OCI-LY1 (cell line): ENCODE measurements around the gene HIPK1.
"Not testable (repeated sequence)": the region's sequence is repeated elsewhere in the genome, so short reads cannot be mapped to it uniquely, and the experiment has no call there.

Source experiments
- H2AFZ ChIP-seq: fragments of 200-600 bp; sonication (generic), shearing (Covaris generic); 2 replicates; pipeline ENCODE4 v1.6.0; 2014; ENCODE audit warnings: antibody characterized with exemption, mild to moderate bottlenecking, low read length
- H3F3A ChIP-seq: fragments of 200-600 bp; sonication (generic), shearing (Covaris generic); 2 replicates; pipeline ENCODE4 v1.6.0; 2014; ENCODE audit warnings: mild to moderate bottlenecking, antibody characterized with exemption, low read length, moderate library complexity; ENCODE audit not compliant: insufficient read depth
- H3K27ac ChIP-seq: fragments of 200-600 bp; sonication (generic); 2 replicates; pipeline ENCODE4 v1.5.1; 2014; ENCODE audit warnings: low read length, mixed run types, mild to moderate bottlenecking, low read depth; ENCODE audit not compliant: poor library complexity, severe bottlenecking
- H3K27me3 ChIP-seq: fragments of 200-600 bp; sonication (generic); 2 replicates; pipeline ENCODE4 v1.6.0; 2014; ENCODE audit warnings: antibody characterized with exemption, mild to moderate bottlenecking, low read length, moderate library complexity; ENCODE audit not compliant: insufficient read depth
- H3K36me3 ChIP-seq: fragments of 200-600 bp; sonication (generic); 2 replicates; pipeline ENCODE4 v1.6.1; 2014; ENCODE audit warnings: mild to moderate bottlenecking, antibody characterized with exemption, low read length, moderate library complexity, mixed read lengths; ENCODE audit not compliant: insufficient read depth
- H3K4me1 ChIP-seq: fragments of 200-600 bp; sonication (generic); 2 replicates; pipeline ENCODE4 v1.5.1; 2014; ENCODE audit warnings: mild to moderate bottlenecking, low read length, moderate library complexity; ENCODE audit not compliant: insufficient read depth, severe bottlenecking
- H3K4me2 ChIP-seq: fragments of 200-600 bp; sonication (generic), shearing (Covaris generic); 2 replicates; pipeline ENCODE4 v1.6.1; 2014; ENCODE audit warnings: low read length
- H3K4me3 ChIP-seq: fragments of 200-600 bp; sonication (generic); 2 replicates; pipeline ENCODE4 v1.5.1; 2014; ENCODE audit warnings: low read length, low read depth, mild to moderate bottlenecking, mixed read lengths; ENCODE audit not compliant: poor library complexity, severe bottlenecking
- H3K79me2 ChIP-seq: fragments of 200-600 bp; shearing (Covaris generic); 2 replicates; pipeline ENCODE4 v1.6.1; 2016; ENCODE audit warnings: mixed run types, low read length, mixed read lengths; ENCODE audit not compliant: insufficient read depth
- H3K9ac ChIP-seq: fragments of 200-600 bp; sonication (generic), shearing (Covaris generic); 2 replicates; pipeline ENCODE4 v1.6.1; 2014; ENCODE audit warnings: mild to moderate bottlenecking, low read length, mixed read lengths
- H3K9me2 ChIP-seq: fragments of 200-600 bp; sonication (generic), shearing (Covaris generic); 2 replicates; pipeline ENCODE4 v1.6.1; 2014; ENCODE audit warnings: low read depth, mild to moderate bottlenecking, low read length, mixed read lengths
- H3K9me3 ChIP-seq: fragments of 200-600 bp; shearing (Covaris generic); 2 replicates; pipeline ENCODE4 v1.6.1; 2014; ENCODE audit warnings: low read length, mixed read lengths
- H4K20me1 ChIP-seq: fragments of 200-600 bp; sonication (generic), shearing (Covaris generic); 2 replicates; pipeline ENCODE4 v1.6.0; 2016; ENCODE audit warnings: mild to moderate bottlenecking, low read length; ENCODE audit not compliant: insufficient read depth
- EZH2 ChIP-seq: fragments of 200-600 bp; sonication (generic), shearing (Covaris generic); IDR thresholded peaks from 2 replicates; pipeline ENCODE4 v1.8.0; 2017; ENCODE audit warnings: borderline replicate concordance, mixed run types, mild to moderate bottlenecking, antibody characterized with exemption, low read length, moderate library complexity, mixed read lengths
- TF ChIP-seq, protein P1 (sequence below): fragments of 200-600 bp; sonication (generic), shearing (Covaris generic); IDR thresholded peaks from 2 replicates; pipeline ENCODE4 v1.5.1; 2017; ENCODE audit warnings: mild to moderate bottlenecking, antibody characterized with exemption, low read length, moderate library complexity, mixed read lengths

Gene HIPK1

DNA sequence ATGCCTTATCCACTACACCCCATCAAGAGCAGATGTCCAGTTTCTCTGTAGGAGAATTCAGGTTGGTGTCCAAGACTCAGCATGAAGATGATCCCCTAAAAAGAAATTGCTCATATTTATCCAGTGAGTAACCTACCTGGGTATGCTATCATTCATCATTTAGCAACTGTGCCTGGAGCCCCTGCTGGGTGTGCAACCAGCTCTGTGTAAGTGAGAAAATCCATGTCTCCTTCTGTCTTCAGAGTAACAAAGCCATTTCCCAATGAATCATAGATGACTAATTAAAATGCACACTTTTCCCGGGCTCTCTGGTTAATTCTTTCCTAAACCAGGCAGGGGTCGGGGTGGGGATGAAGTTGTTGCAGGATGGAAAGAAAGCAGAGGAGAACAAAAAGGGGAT, 86.0 kb downstream of the HIPK1 start:
- Histone ChIP-seq H2AFZ (no peak overlapping the region), H3K9me3 (no peaks in the 10 kb centered on the region), H3K9me2 (no peaks in the 10 kb centered on the region), H3K4me2 (no peak overlapping the region), H3K27me3 (peaks cover 4% of the 10 kb centered on the region; the same call in 1 of the 2 replicates), H3K79me2 (no peaks in the 10 kb centered on the region), H3K4me3 (no peak overlapping the region), H3F3A (no peaks in the 10 kb centered on the region), H3K27ac (no peak overlapping the region), H3K36me3 (no peaks in the 10 kb centered on the region), H3K4me1 (no peaks in the 10 kb centered on the region), H4K20me1 (no peaks in the 10 kb centered on the region), H3K9ac (no peak overlapping the region)
- TF ChIP-seq EZH2: no peak
- TF ChIP-seq, protein P1, sequence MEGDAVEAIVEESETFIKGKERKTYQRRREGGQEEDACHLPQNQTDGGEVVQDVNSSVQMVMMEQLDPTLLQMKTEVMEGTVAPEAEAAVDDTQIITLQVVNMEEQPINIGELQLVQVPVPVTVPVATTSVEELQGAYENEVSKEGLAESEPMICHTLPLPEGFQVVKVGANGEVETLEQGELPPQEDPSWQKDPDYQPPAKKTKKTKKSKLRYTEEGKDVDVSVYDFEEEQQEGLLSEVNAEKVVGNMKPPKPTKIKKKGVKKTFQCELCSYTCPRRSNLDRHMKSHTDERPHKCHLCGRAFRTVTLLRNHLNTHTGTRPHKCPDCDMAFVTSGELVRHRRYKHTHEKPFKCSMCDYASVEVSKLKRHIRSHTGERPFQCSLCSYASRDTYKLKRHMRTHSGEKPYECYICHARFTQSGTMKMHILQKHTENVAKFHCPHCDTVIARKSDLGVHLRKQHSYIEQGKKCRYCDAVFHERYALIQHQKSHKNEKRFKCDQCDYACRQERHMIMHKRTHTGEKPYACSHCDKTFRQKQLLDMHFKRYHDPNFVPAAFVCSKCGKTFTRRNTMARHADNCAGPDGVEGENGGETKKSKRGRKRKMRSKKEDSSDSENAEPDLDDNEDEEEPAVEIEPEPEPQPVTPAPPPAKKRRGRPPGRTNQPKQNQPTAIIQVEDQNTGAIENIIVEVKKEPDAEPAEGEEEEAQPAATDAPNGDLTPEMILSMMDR: no peak

DNA sequence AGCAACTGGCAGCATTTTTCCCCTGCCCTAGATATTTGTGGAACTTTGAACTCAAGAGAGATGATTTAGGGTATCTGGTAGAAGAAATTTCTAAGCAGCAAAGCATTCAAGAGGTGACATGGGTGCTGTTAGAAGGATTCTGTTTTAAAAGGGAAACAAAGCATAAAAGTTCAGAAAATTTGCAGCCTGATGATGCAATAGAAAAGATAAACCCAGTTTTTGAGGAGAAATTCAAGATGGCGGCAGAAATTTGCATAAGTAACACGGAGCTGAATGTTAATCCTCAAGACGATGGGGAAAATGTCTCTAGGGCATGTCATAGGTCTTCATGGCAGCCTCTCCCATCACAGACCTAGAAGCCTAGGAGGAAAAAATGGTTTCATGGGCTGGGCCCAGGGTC, 90.6 kb downstream of the HIPK1 start:
- not testable (repeated sequence) for H3K27me3 ChIP-seq, H3K9me2 ChIP-seq, H2AFZ ChIP-seq, H3K27ac ChIP-seq, H3K4me3 ChIP-seq, H4K20me1 ChIP-seq, H3F3A ChIP-seq, H3K79me2 ChIP-seq, H3K9me3 ChIP-seq, H3K36me3 ChIP-seq, H3K4me2 ChIP-seq, H3K4me1 ChIP-seq, H3K9ac ChIP-seq

DNA sequence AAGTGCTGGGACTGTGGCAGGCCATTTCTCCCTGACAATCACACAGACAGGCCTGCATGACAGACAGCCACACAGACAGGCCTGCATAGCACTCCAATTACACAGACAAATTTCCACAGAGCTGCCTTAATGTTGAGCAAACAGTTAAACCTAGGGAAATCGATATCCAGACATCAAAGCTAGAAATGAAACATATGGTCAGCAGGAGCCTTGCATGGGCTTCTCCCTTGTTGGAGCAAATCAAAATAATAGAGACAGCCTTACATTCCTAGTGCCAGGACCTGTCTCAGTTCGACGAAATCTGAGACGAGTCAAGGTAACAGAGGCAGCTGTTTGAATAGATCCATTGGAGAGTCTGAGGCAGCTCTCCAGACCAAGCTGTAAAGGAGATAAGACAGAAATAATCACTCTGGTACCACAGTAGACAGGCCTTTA, 92.6 kb downstream of the HIPK1 start:
- no peaks in the 10 kb centered on the region; the same call in 1 of the 2 replicates for H3K36me3 ChIP-seq
- no peaks in the 10 kb centered on the region for H3K79me2 ChIP-seq
- H3K9me3 ChIP-seq: no peaks in the 10 kb centered on the region
- no peak overlapping the region for H3K9ac ChIP-seq
- H2AFZ ChIP-seq: no peak overlapping the region
- TF ChIP-seq EZH2: no peak
- TF ChIP-seq, protein P1: no peak
- no peaks in the 10 kb centered on the region for H3K27me3 ChIP-seq
- H3K4me2 ChIP-seq: no peak overlapping the region
- no peaks in the 10 kb centered on the region for H3K4me1 ChIP-seq
- no peak overlapping the region for H3K27ac ChIP-seq
- no peaks in the 10 kb centered on the region for H3K9me2 ChIP-seq
- no peak overlapping the region for H3K4me3 ChIP-seq
- no peaks in the 10 kb centered on the region for H3F3A ChIP-seq
- no peaks in the 10 kb centered on the region for H4K20me1 ChIP-seq

DNA sequence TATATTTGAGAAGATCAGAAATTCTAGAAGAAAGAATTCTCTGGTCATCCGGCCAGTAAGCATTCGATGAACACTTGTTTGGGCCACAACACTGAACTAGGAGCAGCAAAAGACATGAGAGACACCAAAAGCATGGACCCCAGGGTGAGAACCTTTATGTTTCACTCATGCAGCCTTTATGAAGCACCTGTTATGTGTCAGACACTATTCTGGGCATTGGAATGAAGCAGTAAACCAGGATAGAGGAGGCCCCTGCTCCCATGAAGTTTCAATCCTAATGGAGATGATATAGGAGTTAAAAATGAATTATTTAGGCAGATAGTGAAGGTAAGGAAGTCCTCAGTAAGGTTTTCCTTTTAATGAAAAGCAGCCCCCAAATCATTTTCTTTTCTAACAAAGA, 93.8 kb downstream of the HIPK1 start:
- Histone ChIP-seq H3K36me3 (no peaks in the 10 kb centered on the region; the same call in 1 of the 2 replicates), H3K4me3 (no peak overlapping the region), H3F3A (no peaks in the 10 kb centered on the region), H3K9ac (no peak overlapping the region), H3K9me3 (no peaks in the 10 kb centered on the region), H3K27ac (no peak overlapping the region), H2AFZ (no peak overlapping the region), H3K27me3 (no peaks in the 10 kb centered on the region), H3K4me1 (no peaks in the 10 kb centered on the region), H3K79me2 (no peaks in the 10 kb centered on the region), H3K4me2 (no peak overlapping the region), H3K9me2 (no peaks in the 10 kb centered on the region), H4K20me1 (no peaks in the 10 kb centered on the region)
- TF ChIP-seq, protein P1: no peak
- no peak for TF ChIP-seq EZH2
